Lung (tissue), 12 donors: ENCODE measurements around the gene STT3B. TPM values are rescaled to one million over a fixed set of nuclear protein-coding genes. Genes with fewer than 3 reads are reported as not detected.

Experiments used
- ATAC-seq: fragments of 200-7000 bp; cut with Tn5 transposase; one replicate; pipeline ENCODE4 v1.9.1; 2020; ENCODE audit warnings: moderate number of reproducible peaks; ENCODE audit not compliant: insufficient read depth, low FRiP score
- DNase-seq, 3 donors: peaks; one replicate each; pipeline ENCODE4 v3.0.0-alpha.2; 2013 to 2017
- H3K27ac ChIP-seq, 2 donors: one replicate each; pipeline ENCODE4 v1.5.1; 2013; ENCODE audit warnings: mild to moderate bottlenecking in 2 of 2, moderate library complexity in 2 of 2, control low read depth in 1 of 2, inconsistent platforms in 1 of 2, low read depth in 1 of 2, low read length in 1 of 2
- H3K27me3 ChIP-seq, 3 donors: one replicate each; pipeline ENCODE4 v1.5.1; 2013; ENCODE audit warnings: low read length in 2 of 3; ENCODE audit not compliant: control insufficient read depth in 3 of 3, insufficient read depth in 3 of 3
- H3K36me3 ChIP-seq, 4 donors: one replicate each; pipeline ENCODE4 v1.5.1; 2013; ENCODE audit warnings: low read length in 4 of 4, mild to moderate bottlenecking in 1 of 4, moderate library complexity in 1 of 4; ENCODE audit not compliant: control insufficient read depth in 4 of 4, insufficient read depth in 4 of 4
- H3K4me1 ChIP-seq, 5 donors: one replicate each; pipeline ENCODE4 v1.5.1; 2013; ENCODE audit warnings: low read length in 5 of 5, mild to moderate bottlenecking in 2 of 5, moderate library complexity in 1 of 5; ENCODE audit not compliant: control insufficient read depth in 5 of 5, insufficient read depth in 5 of 5
- H3K4me3 ChIP-seq: one replicate; pipeline ENCODE4 v1.5.1; 2013; ENCODE audit warnings: mild to moderate bottlenecking, control low read depth, moderate library complexity
- H3K9ac ChIP-seq, 2 donors: one replicate each; pipeline ENCODE4 v1.5.1; 2013; ENCODE audit warnings: low read length in 2 of 2, control low read depth in 1 of 2; ENCODE audit not compliant: insufficient read depth in 1 of 2
- H3K9me3 ChIP-seq, 4 donors: one replicate each; pipeline ENCODE4 v1.5.1; 2013; ENCODE audit warnings: low read length in 3 of 4, mild to moderate bottlenecking in 1 of 4, moderate library complexity in 1 of 4; ENCODE audit not compliant: control insufficient read depth in 4 of 4, insufficient read depth in 3 of 4
- CTCF ChIP-seq: IDR thresholded peaks from 2 replicates; pipeline ENCODE4 v1.5.1; 2012; ENCODE audit warnings: mild to moderate bottlenecking; ENCODE audit errors: control extremely low read depth, extremely low read depth
- WGBS, 2 donors: extraction: QIAGEN DNeasy Blood & Tissue Kit; methylation state at CpG; one replicate each; pipeline ENCODE4 v1.1.7; 2013; 5-methylcytosine and 5-hydroxymethylcytosine counted together
- polyA plus RNA-seq, 2 donors: library from polyadenylated mRNA; stranded (reverse); fragments of 200-250 nt; gene quantifications; one replicate each; pipeline ENCODE4 v1.2.1, GENCODE V29; 2013
- total RNA-seq, 2 donors: library from RNA; depleted of rRNA in 1 of 2; stranded (reverse); fragments of >200 nt in 1 of 2; gene quantifications; one replicate each; pipeline ENCODE4 v1.2.1, GENCODE V29; 2014 to 2021
- donor health status: control.
- donor health status: control.
- donor health status: Bipolar disorder and iron deficiency.
- donor health status: healthy.
- donor health status: DM: yes; HTN: yes; CAD: no.

STT3B gene
- total and polyA plus RNA-seq, 4 donors: 39.3 to 217 (median 85.5) TPM

GRCh38 chr3:31486865-31487533 is 45.7 kb upstream of the STT3B start:
- TF ChIP-seq CTCF: no peak
- WGBS, 2 donors: 83 to 96% methylated on average over 7 of the region's 7 CpGs

DNA sequence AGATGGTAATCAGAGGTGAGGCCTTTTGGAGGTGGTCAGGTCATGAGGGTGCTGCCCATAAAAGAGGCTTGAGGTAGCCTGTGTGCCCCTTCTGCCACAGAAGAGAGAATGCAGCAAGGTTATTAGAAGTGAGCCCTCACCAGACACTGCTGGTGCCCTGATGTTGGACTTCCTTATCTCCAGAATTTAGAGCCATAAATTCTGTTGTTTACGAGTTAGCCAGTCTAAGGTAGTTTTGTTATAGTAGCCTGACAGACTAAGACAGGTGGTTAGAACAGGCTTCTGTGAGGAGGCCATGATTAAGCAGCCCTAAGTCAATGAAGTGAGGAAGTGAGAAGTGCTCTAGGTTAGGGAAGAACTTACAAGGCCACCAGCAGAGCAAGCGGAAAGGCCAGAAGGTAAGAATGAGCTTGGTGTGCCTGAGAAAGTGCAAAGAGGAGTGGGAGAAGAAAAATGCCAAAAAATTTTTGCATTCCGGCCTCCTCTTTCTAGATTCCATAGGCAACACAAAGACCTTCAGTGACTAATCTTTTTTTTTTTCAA is 44.2 kb upstream of the STT3B start:
- 91 to 96% methylated on average over 3 of the region's 3 CpGs for WGBS, 2 donors
- no peaks in the 10 kb centered on the region for H3K36me3 ChIP-seq
- H3K27me3 ChIP-seq: no peaks in the 10 kb centered on the region
- no peak for DNase-seq
- H3K27ac ChIP-seq: no peak overlapping the region
- no peak for TF ChIP-seq CTCF
- H3K9ac ChIP-seq: no peak overlapping the region
- ATAC-seq: no peak
- no peak overlapping the region for H3K4me3 ChIP-seq
- peaks cover 0 to 2% (median 0%) of the 10 kb centered on the region in 5 donors for H3K4me1 ChIP-seq
- H3K9me3 ChIP-seq: peaks cover 0 to 7% (median 2%) of the 10 kb centered on the region in 4 donors

More at GRCh38 chr3:31486865-31487533, 45.7 kb upstream of the STT3B start:
- no peak for DNase-seq
- Histone ChIP-seq H3K9me3 (peaks cover 0 to 5% (median 0%) of the 10 kb centered on the region in 4 donors), H3K36me3 (no peaks in the 10 kb centered on the region), H3K9ac (no peak overlapping the region), H3K4me1 (peaks cover 0 to 6% (median 0%) of the 10 kb centered on the region in 5 donors), H3K4me3 (no peak overlapping the region), H3K27me3 (no peaks in the 10 kb centered on the region), H3K27ac (no peak overlapping the region)
- ATAC-seq: no peak

GRCh38 chr3:31490502-31490901 is 42.2 kb upstream of the STT3B start:
- H3K9ac ChIP-seq: no peak overlapping the region
- WGBS, 2 donors: 96 to 100% methylated on average over 1 of the region's 1 CpG
- TF ChIP-seq CTCF: no peak
- DNase-seq (no peak), ATAC-seq (no peak)
- no peaks in the 10 kb centered on the region for H3K27me3 ChIP-seq
- H3K4me3 ChIP-seq: no peak overlapping the region
- peaks cover 0 to 2% (median 0%) of the 10 kb centered on the region in 5 donors for H3K4me1 ChIP-seq
- H3K27ac ChIP-seq: no peak overlapping the region
- H3K9me3 ChIP-seq: peaks cover 0 to 7% (median 2%) of the 10 kb centered on the region in 4 donors
- no peaks in the 10 kb centered on the region for H3K36me3 ChIP-seq
